Esophagus muscularis mucosa (tissue), 4 donors: ENCODE measurements around the gene PCDHGA5.

Experiments
- CTCF ChIP-seq, 3 experiments: fragments of 200-600 bp in 2 of 3; fragments of 450-650 bp in 1 of 3; sonication (generic) in 2 of 3; IDR thresholded peaks; one replicate each; pipeline ENCODE4 v1.5.1; 2017 to 2019; ENCODE audit warnings: antibody characterized with exemption in 3 of 3, mild to moderate bottlenecking in 2 of 3, moderate library complexity in 1 of 3
- EP300 ChIP-seq: sonication (generic); formaldehyde crosslinking; IDR thresholded peaks from one replicate; pipeline ENCODE4 v1.6.1; 2017; ENCODE audit warnings: antibody characterized with exemption
- POLR2AphosphoS5 ChIP-seq, 2 donors: sonication (generic); formaldehyde crosslinking; IDR thresholded peaks; one replicate each; pipeline ENCODE4 v1.6.1; 2017; ENCODE audit warnings: antibody characterized with exemption in 2 of 2

DNA sequence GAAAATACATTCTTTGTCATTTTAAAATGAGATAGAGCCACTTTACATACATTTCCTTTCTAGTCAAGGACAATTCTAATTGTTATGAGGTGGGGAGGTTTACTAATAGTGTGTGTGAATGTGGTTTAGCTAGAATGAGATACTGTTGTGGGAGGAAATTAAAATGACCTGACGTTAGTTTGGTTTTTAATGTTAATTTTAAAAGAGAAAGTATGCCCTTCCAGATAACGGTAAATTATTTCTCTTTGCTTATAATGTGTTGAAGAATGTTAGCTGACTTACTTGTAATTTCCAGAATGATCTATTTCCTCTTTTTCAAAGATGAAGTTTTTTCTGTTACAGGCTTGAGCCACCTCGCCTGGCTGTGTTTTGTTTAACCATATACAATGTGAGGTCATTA lies 41.7 kb upstream of the PCDHGA5 start:
- TF ChIP-seq POLR2AphosphoS5 (IDR thresholded peaks at IDR 0.05) (no peak), CTCF (IDR thresholded peaks at IDR 0.05) (no peak), EP300 (no peak)
